GM13977 (cell line): ENCODE measurements around the gene WFDC13.

Source experiments
- DNase-seq: peaks from one replicate; pipeline ENCODE4 v3.0.0; 2012; ENCODE audit warnings: low spot score
- in situ Hi-C: fragments of 300-500 bp; cut with MboI; formaldehyde crosslinking; loops from one replicate; pipeline ENCODE4 v1.12.0; 2022; ENCODE audit warnings: low sequenced_read_pairs, low pct_unique_long_range_greater_than_20kb, mixed read lengths, inconsistent platforms; ENCODE audit not compliant: unreplicated experiment
- TF ChIP-seq, protein P1 (sequence below): IDR thresholded peaks from 2 replicates; pipeline ENCODE4 v1.5.1; 2012; ENCODE audit warnings: mild to moderate bottlenecking, control low read depth; ENCODE audit not compliant: insufficient read depth; ENCODE audit errors: extremely low read depth, missing control alignments

Gene WFDC13

DNA sequence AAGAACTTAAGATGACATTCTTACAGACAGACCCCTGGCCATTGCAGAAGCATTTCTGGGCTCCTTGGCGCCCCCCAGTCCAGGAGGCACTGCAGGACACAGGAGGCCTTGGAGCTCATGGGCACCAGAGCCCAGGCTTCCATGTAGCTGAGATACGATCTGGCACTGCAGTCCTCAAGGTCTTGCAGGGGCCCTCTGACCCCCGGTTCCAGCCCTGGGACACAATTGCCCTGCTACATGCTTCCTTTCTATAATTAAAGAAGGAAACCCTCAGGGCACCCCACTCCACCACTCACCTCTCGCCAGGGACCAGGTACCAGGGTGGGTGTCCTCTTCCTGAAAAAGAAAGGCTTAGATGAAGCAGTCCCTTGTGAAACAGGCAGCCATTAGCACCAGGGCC, 56.3 kb downstream of the WFDC13 start:
- no peak for DNase-seq
- TF ChIP-seq, protein P1, sequence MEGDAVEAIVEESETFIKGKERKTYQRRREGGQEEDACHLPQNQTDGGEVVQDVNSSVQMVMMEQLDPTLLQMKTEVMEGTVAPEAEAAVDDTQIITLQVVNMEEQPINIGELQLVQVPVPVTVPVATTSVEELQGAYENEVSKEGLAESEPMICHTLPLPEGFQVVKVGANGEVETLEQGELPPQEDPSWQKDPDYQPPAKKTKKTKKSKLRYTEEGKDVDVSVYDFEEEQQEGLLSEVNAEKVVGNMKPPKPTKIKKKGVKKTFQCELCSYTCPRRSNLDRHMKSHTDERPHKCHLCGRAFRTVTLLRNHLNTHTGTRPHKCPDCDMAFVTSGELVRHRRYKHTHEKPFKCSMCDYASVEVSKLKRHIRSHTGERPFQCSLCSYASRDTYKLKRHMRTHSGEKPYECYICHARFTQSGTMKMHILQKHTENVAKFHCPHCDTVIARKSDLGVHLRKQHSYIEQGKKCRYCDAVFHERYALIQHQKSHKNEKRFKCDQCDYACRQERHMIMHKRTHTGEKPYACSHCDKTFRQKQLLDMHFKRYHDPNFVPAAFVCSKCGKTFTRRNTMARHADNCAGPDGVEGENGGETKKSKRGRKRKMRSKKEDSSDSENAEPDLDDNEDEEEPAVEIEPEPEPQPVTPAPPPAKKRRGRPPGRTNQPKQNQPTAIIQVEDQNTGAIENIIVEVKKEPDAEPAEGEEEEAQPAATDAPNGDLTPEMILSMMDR = no peak
- in situ Hi-C loops = loop anchor here (25.0 kb wide), 2 partner anchors 171 to 296 kb away; partner anchors contain the start of genes WFDC2 and WFDC8
